GM19238 (cell line): ENCODE results near the gene ASAH2.
"Not testable (repeated sequence)": the region's sequence is repeated elsewhere in the genome, so short reads cannot be mapped to it uniquely, and the experiment has no call there.

Experiments used
- DNase-seq: peaks from one replicate; pipeline ENCODE4 v3.0.0; 2011; ENCODE audit warnings: low spot score; ENCODE audit not compliant: insufficient read length

The ASAH2 gene

DNA sequence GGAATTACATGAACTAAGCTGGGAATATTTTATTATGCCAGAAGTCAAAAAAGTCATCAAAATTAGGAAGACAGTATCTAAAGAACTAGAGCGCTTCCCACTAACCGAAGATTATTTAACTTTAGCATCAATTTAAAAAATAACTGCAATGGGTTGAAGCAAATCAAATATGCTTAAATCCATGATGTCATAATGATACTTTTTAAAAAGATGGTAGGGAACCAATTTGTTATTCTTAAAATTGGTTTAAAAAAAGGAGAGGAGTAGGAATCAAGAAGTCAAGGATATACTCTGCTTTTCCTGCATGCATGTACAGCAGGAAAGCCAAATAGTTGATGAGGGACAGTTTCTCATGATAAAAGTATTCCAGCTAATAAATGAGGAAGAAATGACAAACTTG is 3.2 kb upstream of the ASAH2 start:
- no peak for DNase-seq

- DNase-seq, result no peak
Observed at GRCh38 chr10:50250096-50250854, 1.0 kb downstream of the ASAH2 start.

DNA sequence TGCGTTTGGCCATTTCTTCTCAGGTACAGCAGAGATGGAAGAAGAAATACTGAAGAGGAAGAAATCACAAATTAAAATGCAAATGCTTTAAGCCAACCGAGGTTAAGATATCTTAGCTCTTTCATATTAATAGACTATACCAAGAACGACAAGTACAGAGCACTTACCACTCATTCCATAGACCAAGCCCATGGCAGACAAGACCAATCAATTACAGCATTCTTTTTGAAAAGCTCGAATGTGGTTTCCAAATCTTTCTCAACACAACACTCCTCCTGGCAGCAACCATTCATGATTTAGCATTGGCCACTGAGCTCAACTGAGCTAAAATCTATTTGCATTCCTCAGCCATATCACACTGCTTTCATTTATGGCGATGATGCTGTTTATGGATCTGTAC is 2.7 kb downstream of the ASAH2 start:
- DNase-seq, result no peak

DNA sequence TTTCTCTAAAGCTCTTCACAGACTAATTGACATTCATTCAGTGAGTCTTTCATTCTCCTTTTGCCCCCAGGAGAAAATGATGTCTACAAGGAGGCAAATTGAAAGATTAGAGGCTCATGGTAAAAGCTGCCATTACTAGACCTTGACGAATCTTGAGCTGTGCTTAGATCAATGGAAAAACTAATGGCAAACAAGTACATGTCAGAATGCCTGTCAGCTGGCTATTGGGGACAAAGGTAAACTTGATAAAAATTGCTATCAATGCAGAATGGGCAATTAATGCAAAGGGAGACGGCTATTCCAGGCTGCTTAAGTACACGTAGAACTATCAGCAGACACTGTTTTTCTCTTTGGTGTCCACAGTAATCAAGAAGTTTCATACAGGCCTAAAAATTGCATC is 3.3 kb downstream of the ASAH2 start:
- DNase-seq, result no peak

DNA sequence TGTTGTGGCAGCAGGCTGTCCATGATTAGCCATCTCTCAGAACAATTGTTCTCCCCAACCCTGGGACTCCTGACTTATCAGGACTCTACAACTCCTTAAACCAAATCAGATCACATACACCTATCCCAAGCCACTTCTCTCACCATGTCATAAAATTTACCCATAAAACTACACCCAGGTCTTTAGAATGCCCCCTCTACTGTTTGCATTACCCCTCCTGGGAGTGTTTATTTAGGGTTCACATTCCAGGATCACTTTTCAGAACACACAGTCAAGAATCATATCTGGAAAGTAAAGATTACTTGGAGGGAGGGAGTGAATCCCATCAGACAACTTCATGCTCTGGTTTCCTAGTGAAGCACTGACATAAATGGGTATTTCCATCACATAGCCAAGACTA is 7.1 kb downstream of the ASAH2 start:
- DNase-seq, result no peak

GRCh38 chr10:50242777-50243176 is 8.5 kb downstream of the ASAH2 start:
- no peak for DNase-seq

GRCh38 chr10:50241478-50241877 is 9.8 kb downstream of the ASAH2 start:
- not testable (repeated sequence) for DNase-seq

GRCh38 chr10:50234486-50234885 is 16.8 kb downstream of the ASAH2 start:
- no peak for DNase-seq

GRCh38 chr10:50232261-50232639 is 19.1 kb downstream of the ASAH2 start:
- DNase-seq, result no peak

DNA sequence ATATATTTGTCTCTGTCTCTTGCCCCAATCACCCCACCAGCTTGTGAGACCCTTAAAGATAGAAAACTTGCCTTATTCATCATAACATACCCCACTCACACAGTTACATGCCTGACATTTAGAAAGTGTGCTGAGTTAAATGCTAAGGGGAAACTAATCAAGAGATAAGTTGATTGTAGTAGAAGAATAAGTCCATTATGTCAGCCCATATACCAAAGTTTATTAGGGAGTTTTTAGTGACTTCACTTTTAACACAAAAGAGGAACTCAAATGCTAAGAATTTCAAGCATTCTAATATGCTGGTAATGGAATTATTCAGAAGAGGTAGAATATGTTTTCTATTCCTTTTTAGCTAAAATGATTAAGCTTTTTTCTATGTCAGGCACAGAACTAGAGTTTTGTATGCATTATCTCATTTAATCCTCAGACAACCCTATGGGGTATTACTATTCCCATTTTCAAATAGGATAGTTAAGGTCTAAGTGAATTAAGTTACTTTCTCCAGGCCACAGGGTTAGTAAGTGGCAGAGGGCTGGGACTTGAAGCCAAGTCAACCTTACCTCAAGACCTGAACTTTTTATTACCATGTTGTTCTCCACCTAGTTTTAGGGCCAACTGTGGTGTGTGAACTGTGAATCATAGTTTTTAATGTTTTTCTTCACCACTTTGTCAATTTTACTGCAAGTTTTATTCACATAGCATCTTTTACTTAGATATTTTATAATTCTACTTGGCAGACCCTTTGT is 19.6 kb downstream of the ASAH2 start:
- no peak for DNase-seq

DNA sequence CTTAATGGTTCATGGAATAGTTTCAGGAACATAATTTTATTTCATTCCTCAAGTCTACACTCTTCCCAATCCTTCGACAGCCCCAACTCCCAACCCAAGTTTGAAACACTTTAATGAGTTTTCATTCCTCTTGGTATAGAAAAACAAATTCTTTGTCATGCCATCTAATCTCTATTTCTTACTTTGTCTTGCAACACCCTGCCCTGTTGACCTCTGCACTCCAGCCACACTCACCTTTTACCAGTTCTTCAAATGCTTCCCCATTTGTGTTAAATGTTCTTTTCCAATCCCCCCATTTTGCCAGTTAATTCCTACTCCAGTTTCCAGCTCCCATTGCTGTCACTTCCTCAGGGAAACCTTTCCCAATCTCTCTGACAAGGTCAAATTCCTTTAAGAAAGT is 21.9 kb downstream of the ASAH2 start:
- no peak for DNase-seq

DNA sequence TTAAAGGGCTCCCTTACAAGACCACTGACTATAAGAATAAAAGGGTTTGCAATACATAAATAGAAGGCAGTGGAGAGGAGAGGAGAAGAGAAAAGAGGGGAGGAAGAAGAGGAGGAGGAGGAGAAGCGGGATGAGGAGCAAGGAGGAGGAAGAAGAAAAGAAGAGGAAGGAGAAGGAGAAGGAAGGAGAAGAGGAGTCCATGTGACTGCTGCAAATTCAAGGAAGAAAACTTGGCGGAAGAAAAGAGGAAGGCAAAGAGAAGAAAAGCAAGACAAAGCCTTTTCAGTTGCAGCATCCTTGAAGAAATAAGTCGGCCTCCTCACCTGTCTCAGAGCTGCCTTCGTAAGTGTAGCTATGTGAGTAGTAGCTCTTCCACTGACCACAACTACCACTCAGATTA is 22.6 kb downstream of the ASAH2 start:
- no peak for DNase-seq

- no peak for DNase-seq
Observed at GRCh38 chr10:50226610-50227009, 24.7 kb downstream of the ASAH2 start.

DNA sequence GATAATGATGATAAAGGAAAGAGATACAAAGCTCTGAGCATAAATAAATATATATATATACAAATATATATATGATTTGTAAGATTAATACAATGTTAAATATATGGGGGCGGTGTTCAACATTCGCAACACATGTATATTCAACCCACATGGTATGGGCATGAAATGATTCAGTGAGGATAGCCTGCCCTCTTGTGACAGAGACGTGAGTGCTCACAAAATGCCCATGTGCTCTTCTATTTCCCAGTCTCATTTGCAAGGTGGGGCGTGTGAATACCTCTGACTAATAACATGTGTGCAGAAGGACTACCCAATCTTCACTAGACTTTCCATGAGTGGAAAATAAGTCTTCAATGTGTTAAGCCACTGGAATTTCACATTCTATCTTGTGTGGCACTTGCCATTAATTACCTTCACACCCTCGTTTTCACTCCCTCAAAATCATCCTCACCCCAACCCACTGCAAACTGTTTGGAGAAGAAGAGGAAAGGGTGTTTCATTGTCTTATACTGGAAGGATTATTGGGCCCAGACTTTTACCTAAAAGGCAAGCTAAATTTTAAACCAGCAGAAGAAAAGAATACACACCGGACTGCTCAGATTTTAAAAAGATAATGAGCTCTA is 26.9 kb downstream of the ASAH2 start:
- peak; percentile 5 for DNase-seq

DNA sequence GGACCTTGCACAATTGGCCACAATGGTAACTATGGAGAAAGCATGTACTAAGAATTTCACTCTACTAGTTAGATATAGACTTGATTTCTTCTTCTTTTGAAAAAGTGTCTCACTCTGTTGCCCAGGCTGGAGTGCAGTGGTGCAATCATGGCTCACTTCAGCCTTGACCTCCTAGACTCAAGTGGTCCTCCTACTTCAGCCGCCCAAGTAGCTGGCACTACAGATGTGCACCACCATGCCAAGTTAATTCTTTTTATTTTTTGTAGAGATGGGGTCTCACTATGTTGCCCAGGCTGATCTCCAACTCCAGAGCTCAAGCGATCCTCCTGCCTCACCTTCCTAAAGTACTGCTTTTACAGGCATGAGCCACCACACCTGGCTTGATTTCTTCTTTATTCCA is 29.1 kb downstream of the ASAH2 start:
- DNase-seq, result no peak

- no peak for DNase-seq
Observed at GRCh38 chr10:50221470-50221869, 29.8 kb downstream of the ASAH2 start.

- no peak for DNase-seq
Observed at GRCh38 chr10:50219646-50220045, 31.7 kb downstream of the ASAH2 start.

DNA sequence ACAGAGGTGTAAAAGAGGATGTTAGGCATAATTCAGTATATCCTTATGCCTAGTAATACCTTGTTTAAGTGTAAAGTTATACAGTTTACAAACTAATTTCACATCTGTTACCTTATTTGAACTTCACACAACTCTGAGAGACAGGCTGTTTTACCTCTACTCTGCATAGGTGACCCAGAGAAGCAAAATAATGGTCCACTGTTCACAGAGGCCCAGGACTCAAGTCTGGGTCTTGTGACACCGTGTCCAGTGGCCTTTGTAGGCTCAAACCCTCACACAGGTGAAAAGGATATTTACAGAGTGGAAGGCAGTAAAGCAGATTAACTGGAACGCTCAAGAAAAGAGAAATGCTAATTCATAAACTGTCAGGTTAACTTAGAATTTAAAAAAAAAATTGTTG is 32.1 kb downstream of the ASAH2 start:
- no peak for DNase-seq

GRCh38 chr10:50216894-50217293 is 34.4 kb downstream of the ASAH2 start:
- DNase-seq, result no peak

DNA sequence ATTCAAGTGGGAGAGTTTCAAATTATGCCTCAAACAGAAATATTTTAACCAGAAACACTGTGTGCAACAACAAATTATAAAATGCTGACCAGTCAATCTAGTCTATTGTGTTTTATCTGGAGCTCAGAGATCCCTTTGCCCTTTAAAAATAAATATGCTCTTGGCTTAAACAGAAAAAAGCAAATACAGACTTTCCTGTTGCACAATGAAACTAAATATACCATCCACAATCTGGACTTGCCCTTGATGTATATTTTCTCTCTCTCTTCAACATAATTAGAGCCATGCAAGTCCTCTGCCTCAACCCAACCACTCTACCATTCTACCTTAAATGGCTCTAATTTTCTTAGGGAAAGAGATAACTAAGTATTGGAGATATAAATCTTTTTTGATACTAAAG is 34.9 kb downstream of the ASAH2 start:
- DNase-seq, result no peak

GRCh38 chr10:50211670-50212069 is 39.6 kb downstream of the ASAH2 start:
- no peak for DNase-seq

- DNase-seq, result no peak
Observed at GRCh38 chr10:50210876-50211275, 40.4 kb downstream of the ASAH2 start.
